Activated CD8-positive, alpha-beta memory T cell treated with anti-CD3 and anti-CD28 coated beads, Interleukin-2, amount 50 U/mL, for 24 hours (primary cell): ENCODE measurements around the gene OLFM1.
"Not testable (repeated sequence)": the region's sequence is repeated elsewhere in the genome, so short reads cannot be mapped to it uniquely, and the experiment has no call there.

Experiments used
- DNase-seq: peaks from one replicate; pipeline ENCODE4 v3.0.0-alpha.2; 2020; ENCODE audit errors: extremely low read depth

OLFM1 gene

DNA sequence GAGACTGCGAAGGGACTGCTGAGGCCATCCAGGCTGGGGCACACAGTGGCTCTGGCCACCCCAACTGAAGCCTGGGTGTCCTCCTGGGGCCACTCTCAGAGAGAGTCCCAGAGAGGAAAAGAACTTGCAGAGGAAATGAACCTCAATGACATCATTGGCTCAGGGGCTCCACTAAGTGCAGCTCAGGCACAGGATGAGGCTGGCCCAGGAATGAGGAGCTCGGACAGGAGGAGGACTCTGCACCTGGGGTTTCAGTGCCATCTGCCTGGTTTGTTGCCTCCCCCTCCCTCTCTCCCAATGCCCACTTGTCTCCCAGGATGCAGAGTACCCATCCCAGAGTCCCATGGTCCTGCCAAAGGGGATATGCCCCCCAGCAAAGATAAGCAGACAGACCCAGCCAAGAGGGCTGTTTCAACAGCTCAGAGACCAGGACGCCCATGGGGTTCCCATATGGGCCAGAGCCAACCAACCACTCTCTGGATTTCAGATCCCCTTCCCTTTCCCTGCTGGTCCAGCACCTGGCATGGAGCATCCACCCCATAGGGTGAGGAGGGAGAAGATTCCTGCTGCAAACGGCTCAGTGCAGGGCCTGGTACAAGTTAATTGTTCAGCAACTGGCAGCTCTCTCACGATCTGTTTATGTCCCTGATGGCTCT, 26.9 kb upstream of the OLFM1 start:
- no peak for DNase-seq

DNA sequence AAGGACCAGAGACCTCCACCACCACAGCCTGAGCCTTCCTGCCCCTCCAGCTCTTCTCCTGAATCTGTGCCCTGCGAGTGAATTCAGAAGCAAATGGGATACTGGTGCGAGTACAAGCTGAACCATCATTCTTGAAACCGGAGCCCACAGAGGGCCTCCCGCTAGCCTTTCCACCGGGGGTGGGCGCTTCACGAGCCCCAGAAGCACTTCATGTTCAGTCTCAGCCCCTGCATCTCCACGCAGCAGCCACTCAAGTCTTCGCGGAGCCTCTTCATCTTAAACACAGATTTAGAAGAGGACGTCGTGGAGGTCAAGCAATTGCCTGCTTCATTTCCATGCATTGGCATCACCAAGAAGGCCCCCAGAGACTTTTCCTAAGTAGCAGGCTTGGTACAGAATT, 26.0 kb upstream of the OLFM1 start:
- no peak for DNase-seq

DNA sequence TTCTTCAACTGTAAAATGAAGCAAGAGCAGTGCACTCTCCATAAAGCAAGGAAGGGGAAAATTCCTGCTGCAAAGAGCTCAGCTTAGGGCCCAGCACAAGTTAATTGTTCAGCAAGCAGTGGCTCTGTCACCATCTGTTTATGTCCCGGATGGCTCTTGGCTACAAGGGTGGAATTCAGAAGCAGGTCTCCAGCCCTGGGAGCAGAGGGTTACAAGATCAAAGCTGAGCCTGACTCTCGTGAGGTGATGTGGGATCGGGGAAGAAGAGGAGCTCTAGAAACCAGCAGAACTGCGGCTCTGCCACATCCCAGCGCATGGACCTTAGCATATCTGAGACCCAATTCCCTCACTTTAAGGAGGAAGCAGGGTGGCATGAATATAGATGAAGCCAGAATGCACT, 25.2 kb upstream of the OLFM1 start:
- no peak for DNase-seq

DNA sequence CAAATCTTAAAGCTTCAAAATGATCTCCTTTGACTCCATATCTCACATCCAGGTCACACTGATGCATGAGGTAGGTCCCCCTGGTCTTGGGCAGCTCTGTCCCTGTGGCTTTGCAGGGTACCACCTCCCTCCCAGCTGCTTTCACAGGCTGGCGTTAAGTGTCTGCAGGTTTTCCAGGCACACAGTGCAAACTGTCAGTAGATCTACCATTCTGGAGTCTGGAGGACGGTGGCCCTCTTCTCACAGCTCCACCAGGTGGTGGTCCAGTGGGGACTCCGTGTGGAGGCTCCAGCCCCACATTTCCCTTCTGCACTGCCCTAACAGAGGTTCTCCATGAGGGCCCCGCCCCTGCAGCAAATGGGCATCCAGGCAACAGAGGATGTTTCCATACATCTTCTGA, 24.0 kb upstream of the OLFM1 start:
- not testable (repeated sequence) for DNase-seq

DNA sequence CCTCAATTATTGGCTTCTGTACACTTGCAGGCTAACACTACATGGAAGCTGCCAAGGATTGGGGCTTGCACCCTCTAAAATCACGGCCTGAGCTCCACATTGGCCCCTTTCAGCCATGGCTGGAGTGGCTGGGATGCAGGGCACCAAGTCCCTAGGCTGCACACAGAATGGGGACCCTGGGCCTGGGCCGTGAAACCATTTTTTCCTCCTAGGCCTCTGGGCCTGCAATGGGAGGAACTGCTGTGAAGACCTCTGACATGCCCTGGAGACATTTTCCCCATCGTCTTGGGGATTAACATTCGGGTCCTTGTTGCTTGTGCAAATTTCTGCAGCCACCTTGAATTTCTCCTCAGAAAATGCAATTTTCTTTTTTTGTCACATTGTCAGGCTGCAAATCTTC, 23.6 kb upstream of the OLFM1 start:
- DNase-seq, result not testable (repeated sequence)

DNA sequence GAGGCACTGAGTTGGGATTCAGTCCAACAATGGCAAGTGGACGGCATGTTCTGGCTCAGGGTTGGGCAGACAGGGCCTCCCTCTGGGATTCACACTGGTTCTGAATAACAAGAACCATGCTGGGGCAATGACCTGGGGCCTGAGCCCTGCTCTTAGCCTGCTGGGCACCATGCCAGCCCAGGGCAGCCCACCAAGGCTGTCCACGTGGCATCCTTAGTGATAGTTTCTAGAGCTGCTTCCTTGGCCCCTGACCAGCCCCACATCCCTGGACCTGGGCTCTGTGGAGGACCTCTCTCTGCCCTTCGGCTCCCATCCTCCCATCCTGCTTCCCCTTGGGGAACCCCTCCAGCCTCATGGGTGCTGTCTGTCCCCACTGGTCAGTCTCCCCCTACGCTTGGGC, 22.3 kb upstream of the OLFM1 start:
- DNase-seq, result no peak

DNA sequence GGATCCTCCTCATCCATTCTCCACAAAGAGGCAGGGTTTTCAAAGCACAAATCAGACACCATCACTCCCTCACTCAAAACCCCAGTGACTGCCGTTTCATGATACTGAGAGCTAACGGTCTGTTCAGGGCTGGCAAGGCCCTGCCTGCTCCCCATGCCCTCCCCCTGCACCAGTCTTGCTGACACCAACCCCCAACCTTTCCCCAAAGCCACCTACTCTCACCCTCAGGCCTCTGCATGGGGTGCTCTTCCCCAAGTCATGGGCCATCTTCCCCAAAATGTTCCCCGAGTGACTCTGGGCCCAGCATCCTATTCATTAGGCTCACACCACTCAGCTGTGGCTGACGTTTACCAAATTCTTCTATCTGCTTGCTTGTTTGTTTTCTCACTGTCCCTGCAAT, 21.7 kb upstream of the OLFM1 start:
- no peak for DNase-seq

DNA sequence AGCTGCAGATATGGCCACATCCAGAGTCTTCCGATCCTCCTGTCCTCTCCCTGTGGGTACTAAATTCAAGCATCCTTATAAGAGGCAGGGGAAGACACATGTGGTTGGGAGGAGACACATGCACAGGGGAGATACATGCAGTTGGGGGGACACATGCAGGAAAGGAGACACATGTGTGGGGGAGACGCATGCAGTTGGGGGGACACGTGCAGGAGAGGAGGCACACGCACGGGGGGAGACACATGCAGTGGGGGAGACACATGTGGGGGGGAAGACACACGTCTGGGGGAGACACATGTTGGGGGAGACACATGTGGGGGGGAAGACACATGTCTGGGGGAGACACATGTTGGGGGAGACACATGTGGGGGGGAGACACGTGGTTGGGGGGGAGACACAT, 21.2 kb upstream of the OLFM1 start:
- DNase-seq, result no peak

DNA sequence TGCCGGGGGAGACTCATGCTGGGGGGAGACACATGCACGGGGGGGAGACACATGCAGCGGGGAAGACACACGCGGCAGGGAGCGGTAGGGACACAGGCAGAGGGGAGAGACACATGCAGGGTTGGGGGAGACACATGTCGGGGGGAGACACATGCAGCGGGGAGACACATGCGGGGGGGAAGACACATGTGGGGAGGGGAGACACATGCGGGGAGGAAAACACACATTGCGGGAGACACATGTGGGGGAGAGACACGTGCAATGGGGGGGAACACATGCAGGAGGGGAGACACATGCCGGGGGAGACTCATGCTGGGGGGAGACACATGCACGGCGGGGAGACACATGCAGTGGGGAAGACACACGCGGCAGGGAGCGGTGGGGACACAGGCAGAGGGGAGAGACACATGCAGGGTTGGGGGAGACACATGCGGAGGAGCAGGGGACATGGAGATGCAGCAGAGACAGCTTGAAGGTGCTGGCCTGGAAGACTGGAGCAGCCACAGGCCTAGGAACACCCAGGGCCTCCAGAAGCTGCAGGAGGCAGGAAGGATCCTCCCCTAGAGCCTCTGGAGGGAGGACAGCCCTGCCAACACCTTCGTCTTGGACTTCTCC, 20.3 kb upstream of the OLFM1 start:
- no peak for DNase-seq

DNA sequence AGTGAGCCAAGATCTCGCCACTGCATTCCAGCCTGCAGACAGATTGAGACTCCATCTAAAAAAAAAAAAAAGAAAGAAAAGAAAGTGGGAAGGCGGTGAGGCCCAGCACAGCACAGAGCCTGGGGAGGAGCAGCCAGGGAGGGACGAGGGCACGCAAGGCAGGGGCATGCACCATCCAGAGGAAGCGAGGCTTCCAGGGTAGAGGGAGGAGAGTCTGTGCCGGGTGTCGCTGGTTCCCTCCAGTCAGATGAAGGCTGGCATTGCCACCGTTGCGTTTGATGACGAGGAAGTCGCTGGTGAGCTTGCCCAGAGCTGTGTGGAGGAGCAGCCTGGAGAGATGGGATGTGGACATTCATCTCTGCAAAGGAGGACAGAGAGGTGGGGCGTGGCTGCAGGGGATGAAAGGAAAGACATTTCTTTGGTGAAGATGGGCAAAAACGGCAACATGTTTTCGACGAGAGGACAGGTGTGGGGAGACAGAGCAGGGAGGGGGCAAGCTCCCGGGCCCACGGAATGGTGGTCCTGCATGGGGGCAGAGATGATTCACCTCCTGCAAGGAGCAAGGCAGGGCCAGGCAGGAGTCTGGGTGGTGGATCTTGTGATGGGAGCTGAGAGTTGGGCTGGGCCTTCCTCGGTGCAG, 18.6 kb upstream of the OLFM1 start:
- DNase-seq, result no peak

DNA sequence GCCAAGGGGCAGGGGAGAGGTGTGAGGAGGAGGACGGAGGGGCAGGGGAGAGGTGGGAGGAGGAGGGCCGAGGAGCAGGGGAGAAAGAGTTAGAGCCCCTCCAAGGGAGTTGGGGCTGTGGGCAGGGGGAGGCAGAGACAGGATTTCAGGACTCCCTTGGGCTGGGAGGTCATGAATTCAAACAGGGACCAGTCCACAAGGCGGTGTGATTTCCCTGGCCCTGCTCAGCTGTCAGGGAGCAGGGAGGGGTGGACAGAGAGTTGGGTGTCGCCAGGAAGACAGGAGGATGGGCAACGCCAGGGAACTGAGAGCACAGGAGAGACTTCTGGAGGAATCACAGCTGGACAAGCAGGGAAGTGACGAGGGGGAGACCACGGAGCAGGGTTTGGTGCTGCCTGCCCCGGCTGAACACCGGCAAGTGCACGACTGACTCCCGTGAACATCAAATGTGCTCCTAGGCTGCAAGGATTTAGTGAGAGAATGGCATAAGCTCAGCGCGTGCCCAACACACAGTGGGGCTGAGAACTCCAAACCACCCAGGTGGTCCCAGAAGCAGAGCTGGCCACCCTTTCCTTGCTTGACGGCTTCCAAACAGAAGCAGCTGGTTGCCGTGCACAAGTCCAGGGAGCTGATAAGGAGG, 17.8 kb upstream of the OLFM1 start:
- no peak for DNase-seq

DNA sequence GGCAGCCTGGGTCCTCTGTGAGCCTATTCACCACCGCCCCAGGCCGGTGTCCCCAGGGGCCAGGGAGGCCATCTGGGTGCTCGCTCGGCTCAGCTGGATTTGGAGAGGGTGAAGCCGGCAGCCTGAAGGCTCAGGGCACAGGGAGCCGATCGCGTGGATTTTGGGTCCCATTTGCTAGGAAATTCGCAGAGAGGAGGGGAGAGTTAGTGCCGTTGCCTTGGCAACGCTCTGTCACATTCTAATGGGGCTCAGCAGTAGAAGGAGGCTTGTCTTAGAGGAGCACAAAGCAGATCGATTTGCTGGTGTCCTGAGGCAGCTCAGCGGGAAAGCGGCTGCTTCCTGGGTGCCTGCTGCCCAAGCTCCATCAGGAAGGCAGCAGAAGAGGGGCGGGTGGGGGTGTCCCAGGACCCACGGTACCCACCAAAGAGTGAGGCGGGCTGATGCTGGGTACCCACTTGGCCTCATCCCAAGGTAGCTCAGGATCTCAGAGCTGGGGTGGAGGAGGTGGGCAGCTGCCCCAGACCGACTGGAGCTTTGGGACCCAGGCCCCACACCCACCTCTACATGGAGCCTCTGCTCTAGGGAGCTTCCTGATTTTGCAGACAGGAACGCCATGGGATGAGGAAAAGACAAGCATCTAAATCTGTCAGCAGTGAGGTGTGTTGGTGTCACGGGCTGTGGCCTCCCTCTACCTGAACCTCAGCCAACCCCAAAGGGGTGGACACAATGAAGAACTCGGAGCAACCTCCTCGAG, 17.1 kb upstream of the OLFM1 start:
- DNase-seq, result no peak

DNA sequence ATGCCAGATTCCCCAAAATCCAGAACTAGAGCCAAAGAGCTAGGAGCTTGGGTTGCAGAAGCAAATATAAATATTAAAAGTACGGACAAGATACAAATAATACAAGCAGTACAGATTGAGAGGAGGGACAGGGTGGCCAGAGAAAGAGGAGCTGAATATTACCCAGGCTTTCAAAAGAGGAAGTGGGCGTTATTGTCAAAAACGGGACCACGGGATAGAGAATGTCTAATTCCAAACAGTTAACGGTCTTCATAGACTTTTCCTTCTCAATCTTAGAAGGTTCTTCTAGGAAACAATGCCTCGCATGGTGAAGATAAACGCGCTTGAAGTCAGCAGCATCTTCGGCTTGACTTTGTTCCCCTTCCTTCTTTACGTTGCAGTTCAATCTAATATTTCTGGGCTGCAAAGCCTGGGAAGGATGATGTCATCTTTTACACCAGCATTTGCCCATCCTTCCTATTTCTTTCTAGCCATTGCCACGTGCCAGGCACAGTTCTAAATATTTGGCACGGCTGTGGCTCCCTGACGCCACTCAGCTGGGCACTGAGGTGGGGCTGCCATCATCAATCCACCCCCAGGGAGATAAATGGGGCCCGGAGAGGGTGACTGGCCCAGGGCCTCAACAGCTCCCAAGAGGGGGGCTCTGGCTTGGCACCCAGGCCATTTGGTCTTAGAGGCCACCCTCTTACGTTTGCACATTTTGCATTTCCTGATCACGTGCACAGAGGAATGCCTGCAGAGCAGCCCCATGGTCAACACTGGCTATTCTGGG, 16.3 kb upstream of the OLFM1 start:
- no peak for DNase-seq

DNA sequence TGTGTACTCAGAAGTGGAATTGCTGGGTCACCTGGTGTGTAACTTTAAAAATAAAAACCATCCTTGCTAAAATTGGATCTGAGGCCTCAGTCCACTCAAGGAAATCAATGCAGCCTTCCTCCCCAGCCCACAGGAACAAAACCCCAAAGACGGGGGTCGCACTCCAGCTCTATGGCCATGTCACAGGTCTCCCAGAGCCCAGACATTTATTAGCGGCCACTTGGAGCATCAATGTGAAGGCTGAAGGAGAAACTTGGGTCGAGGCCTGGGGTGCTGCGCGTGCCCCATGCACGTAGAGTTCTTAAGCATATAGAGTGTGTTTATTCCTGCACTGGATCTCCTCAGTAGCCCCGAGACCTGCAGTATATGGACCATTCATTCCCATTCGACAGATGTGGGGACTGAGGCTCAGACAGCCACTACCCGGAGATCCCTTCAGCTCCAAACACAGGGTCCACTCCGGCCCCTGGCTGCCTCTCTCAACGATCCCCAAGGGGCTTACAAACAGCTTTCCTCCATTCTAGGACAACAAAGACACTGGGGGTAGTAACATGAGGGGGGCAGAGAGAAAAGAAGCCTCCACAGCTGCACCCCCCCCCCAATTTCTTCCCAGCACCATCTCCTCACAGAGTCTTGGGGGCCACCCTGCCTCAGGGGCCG, 14.3 kb upstream of the OLFM1 start:
- DNase-seq, result no peak

DNA sequence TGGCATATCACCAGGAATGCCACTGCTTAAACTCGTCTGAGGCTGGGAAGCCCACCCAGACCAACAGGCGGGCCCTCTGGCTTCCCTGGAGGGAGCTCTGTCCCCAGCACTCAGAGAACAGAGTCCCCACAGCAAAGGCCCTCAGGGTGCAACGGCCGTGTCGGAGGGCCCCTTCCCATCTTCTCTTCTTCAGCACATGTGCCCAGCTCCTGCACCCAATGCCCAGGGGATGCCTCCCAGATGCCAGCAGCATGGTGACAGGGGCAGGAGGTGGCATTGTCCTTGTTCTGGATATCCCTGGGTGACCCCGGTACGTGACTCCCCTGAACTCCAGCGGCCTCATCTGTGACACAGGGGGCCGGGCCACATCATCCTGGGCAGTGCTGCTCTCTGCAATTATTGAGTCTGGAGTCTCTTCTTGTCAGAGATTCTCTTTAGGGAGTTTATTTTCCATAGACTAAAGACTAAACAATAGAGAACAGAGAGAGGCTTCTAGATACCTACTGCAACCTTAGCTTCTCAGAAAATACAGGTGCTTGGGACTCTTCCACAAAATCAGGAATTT, 13.6 kb upstream of the OLFM1 start:
- no peak for DNase-seq

DNA sequence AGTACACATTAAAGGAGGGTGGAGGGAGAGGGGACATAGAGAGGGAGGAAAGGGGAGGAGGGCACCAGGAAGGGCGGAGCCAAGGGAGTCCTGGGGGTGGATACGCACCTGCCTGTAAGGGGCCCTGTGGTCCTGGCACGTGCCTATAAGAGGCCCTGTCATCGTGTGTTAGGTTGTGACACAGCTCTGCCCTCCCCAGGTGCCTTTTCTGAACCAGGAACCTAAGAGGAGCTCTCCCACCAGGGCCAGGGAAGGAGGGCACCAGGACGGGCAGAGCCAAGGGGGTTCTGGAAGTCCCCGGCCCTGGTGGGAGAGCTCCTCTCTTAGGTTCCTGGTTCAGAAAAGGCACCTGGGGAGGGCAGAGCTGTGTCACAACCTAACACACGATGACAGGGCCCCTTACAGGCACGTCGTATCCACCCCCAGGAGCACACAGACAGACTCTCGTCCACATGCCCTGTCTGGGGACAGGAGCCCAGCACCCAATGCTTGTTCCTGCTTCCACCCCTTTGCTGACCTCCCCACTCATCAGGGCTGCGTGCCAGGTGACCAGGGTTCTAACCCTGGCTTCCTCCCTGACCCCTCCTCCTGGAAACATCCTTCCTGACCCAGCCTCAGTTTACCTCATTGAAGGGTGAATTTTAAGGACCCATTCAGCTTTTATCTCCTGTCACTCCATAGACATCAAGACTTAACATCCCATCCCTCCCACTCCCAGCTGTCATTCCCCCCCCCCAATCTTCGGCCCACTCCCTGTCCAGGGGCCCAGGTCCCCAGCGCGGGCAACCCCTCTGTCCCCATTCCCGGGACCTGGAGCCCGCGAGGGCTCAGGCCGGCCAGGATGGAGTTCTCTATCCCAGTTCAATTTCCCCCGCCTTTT, 12.9 kb upstream of the OLFM1 start:
- DNase-seq, result no peak

DNA sequence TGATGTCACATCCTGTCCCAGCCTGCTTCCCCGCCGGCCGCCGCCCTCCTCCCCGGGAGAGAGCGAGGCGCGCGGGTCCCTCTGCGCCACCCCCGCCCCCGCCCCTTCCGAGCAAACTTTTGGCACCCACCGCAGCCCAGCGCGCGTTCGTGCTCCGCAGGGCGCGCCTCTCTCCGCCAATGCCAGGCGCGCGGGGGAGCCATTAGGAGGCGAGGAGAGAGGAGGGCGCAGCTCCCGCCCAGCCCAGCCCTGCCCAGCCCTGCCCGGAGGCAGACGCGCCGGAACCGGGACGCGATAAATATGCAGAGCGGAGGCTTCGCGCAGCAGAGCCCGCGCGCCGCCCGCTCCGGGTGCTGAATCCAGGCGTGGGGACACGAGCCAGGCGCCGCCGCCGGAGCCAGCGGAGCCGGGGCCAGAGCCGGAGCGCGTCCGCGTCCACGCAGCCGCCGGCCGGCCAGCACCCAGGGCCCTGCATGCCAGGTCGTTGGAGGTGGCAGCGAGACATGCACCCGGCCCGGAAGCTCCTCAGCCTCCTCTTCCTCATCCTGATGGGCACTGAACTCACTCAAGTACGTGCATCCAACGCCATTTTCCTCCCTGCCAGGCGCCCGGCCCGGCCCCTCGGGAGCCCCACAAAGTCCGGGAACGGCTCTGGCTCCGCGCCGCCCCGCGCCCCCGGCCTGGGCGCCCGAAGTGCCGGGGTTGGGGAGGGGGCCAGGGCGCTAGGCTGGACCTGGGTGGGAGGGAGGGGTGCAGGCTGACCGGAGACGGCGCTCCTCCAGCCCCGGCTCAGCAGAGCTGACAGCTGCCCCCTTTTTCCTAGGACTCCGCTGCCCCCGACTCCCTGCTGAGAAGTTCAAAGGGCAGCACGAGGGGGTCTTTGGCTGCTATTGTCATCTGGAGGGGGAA, 12.0 kb upstream of the OLFM1 start:
- DNase-seq, result no peak

DNA sequence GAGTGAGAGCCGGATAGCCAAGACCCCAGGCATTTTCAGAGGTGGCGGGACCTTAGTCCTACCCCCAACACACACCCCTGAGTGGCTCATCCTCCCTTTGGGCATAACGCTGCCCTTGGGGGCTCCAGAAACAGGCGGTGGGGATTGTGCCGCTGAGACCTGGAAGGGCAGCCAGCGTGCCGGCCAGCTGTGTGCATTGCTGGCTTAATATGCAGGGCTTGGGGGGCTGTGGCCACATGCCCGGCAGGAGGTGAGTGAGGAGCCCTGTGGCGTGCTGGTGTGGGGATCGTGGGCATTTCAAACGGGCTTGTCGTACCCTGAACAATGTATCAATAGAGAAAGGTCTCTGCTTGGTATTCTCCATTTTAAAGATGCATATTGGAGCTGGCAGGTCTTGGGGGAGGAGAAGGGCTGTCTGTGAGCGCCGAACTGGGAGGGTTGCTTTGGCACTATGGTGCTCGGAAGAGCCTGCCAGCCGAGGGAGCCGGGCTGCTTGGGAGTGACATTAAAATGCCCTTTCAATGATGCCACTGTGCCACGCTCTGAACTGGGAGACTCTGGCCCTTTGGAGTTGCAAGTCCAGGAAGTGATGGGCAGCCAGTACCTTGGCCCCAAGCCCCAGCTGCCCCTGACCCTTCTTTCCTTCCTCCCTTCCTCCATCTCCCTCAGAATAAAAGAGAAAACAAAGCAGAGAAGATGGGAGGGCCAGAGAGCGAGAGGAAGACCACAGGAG, 11.2 kb upstream of the OLFM1 start:
- DNase-seq, result no peak
